Astrocyte (in vitro differentiated cells and primary cell): ENCODE results near the gene NPTX1.

Experiments
- CTCF ChIP-seq: IDR thresholded peaks from 2 replicates; pipeline ENCODE4 v1.5.1; 2011; ENCODE audit warnings: low read depth, mild to moderate bottlenecking, inconsistent platforms, low read length, moderate library complexity; ENCODE audit not compliant: insufficient read depth
- EZH2 ChIP-seq: IDR thresholded peaks from 2 replicates; pipeline ENCODE4 v1.6.1; 2012; ENCODE audit warnings: mild to moderate bottlenecking, low read length, inconsistent platforms; ENCODE audit not compliant: insufficient read depth

- TF ChIP-seq CTCF, result no peak
- no peak for TF ChIP-seq EZH2
Measured at GRCh38 chr17:80470603-80471002, 5.8 kb downstream of the NPTX1 start.
